ENCODE measurements around the gene SLC22A23.

The SLC22A23 gene

GRCh38 chr6:3456898-3457709 is at the start of gene SLC22A23:
Gene SLC22A23 (minus strand): TSS chr6:3457050. CDS start chr6:3456559, 491 bp downstream.
- peak; percentile 9 for DNase-seq

GRCh38 chr6:3506200-3506599 is 49.4 kb upstream of the SLC22A23 start:
- no peak for DNase-seq

GRCh38 chr6:3504938-3505805 is 48.3 kb upstream of the SLC22A23 start:
- no peak for DNase-seq

- DNase-seq, result no peak
These were observed 47.5 kb upstream of the SLC22A23 start for GRCh38 chr6:3504354-3504753.

- no peak for DNase-seq
These were observed 45.1 kb upstream of the SLC22A23 start for GRCh38 chr6:3501826-3502500.

- DNase-seq, result no peak
These were observed 43.6 kb upstream of the SLC22A23 start for GRCh38 chr6:3500262-3501014.

GRCh38 chr6:3499603-3500002 is 42.8 kb upstream of the SLC22A23 start:
- no peak for DNase-seq

- no peak for DNase-seq
These were observed 39.5 kb upstream of the SLC22A23 start for GRCh38 chr6:3496395-3496794.

GRCh38 chr6:3494391-3495100 is 37.7 kb upstream of the SLC22A23 start:
- DNase-seq, result no peak

- no peak for DNase-seq
These were observed 33.8 kb upstream of the SLC22A23 start for GRCh38 chr6:3490625-3490980.

- DNase-seq, result no peak
These were observed 33.2 kb upstream of the SLC22A23 start for GRCh38 chr6:3489961-3490624.

GRCh38 chr6:3489027-3489757 is 32.3 kb upstream of the SLC22A23 start:
- no peak for DNase-seq

GRCh38 chr6:3484946-3485345 is 28.1 kb upstream of the SLC22A23 start:
- no peak for DNase-seq

GRCh38 chr6:3484192-3484591 is 27.3 kb upstream of the SLC22A23 start:
- DNase-seq, result no peak

- DNase-seq, result no peak
These were observed 26.8 kb upstream of the SLC22A23 start for GRCh38 chr6:3483675-3484074.

- DNase-seq, result no peak
These were observed 26.0 kb upstream of the SLC22A23 start for GRCh38 chr6:3482869-3483268.

GRCh38 chr6:3481640-3482039 is 24.8 kb upstream of the SLC22A23 start:
- no peak for DNase-seq

- no peak for DNase-seq
These were observed 23.2 kb upstream of the SLC22A23 start for GRCh38 chr6:3480009-3480408.

GRCh38 chr6:3473773-3474172 is 16.9 kb upstream of the SLC22A23 start:
- no peak for DNase-seq

GRCh38 chr6:3471711-3472110 is 14.9 kb upstream of the SLC22A23 start:
- DNase-seq, result no peak

GRCh38 chr6:3471286-3471685 is 14.4 kb upstream of the SLC22A23 start:
- DNase-seq, result no peak
